Right lobe of liver (tissue), 4 donors: ENCODE measurements around the gene DNAJC12.

Source experiments
- POLR2A ChIP-seq: fragments of 450-650 bp; IDR thresholded peaks from one replicate; pipeline ENCODE4 v1.6.1; 2017; ENCODE audit warnings: antibody characterized with exemption, mild to moderate bottlenecking
- TF ChIP-seq, protein P1 (sequence below), 4 donors: fragments of 200-600 bp in 3 of 4; fragments of 450-650 bp in 1 of 4; IDR thresholded peaks; one replicate each; pipeline versions ENCODE4 v1.5.1 to v1.8.0; 2016 to 2022; ENCODE audit warnings: antibody characterized with exemption in 4 of 4, mild to moderate bottlenecking in 2 of 4
- donor health status: DM: no; HTN: no; CAD: no.
- donor health status: DM: no; HTN: no; CAD: no.
- donor health status: DM: no; HTN: yes; CAD: no.

DNA sequence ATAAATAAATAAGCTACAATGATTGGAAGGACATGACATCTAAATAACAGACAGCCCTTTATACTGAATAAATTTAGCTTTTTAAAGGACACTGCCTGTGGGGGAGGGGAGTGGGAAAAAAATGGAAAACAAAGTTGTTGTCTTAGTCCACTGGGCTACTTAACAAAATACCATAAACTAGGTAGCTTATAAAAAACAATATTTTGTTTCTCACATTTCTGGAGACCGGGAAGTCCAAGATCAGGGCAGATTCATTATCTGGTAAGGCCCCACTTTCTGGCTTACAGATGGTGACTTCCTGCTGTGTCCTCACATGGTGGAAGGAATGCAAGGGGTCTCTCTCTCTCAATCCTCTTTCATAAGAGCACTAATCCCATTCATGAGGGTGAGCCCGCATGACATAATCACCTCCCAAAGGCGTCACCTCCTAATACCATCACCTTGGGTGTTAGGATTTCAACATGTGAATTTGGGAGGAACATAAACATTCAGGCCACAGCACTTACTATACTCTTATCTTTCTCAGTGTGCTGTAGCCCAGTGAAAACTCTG lies 43.0 kb downstream of the DNAJC12 start:
- TF ChIP-seq, protein P1, sequence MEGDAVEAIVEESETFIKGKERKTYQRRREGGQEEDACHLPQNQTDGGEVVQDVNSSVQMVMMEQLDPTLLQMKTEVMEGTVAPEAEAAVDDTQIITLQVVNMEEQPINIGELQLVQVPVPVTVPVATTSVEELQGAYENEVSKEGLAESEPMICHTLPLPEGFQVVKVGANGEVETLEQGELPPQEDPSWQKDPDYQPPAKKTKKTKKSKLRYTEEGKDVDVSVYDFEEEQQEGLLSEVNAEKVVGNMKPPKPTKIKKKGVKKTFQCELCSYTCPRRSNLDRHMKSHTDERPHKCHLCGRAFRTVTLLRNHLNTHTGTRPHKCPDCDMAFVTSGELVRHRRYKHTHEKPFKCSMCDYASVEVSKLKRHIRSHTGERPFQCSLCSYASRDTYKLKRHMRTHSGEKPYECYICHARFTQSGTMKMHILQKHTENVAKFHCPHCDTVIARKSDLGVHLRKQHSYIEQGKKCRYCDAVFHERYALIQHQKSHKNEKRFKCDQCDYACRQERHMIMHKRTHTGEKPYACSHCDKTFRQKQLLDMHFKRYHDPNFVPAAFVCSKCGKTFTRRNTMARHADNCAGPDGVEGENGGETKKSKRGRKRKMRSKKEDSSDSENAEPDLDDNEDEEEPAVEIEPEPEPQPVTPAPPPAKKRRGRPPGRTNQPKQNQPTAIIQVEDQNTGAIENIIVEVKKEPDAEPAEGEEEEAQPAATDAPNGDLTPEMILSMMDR (IDR thresholded peaks at IDR 0.05): no peak
- TF ChIP-seq POLR2A: no peak
